Superior temporal gyrus (tissue), 1 donor: ENCODE data around the gene ABHD3.
"Not testable (repeated sequence)": the region's sequence is repeated elsewhere in the genome, so short reads cannot be mapped to it uniquely, and the experiment has no call there.

ENCODE experiments used
- DNase-seq: peaks from one replicate; pipeline ENCODE4 v3.0.0-alpha.2; 2016; ENCODE audit errors: extremely low spot score

ABHD3 gene

GRCh38 chr18:21650311-21650710 lies 54.3 kb downstream of the ABHD3 start:
- DNase-seq: no peak

GRCh38 chr18:21640375-21640774 lies 64.2 kb downstream of the ABHD3 start:
- DNase-seq: not testable (repeated sequence)

- no peak for DNase-seq
Observed at GRCh38 chr18:21638822-21639221, 65.8 kb downstream of the ABHD3 start.

- DNase-seq: no peak
Observed at GRCh38 chr18:21636769-21637168, 67.8 kb downstream of the ABHD3 start.

GRCh38 chr18:21634588-21635199 lies 69.9 kb downstream of the ABHD3 start:
- DNase-seq: no peak

- peak; percentile 33 for DNase-seq
Observed at GRCh38 chr18:21632393-21632792, 72.2 kb downstream of the ABHD3 start.

GRCh38 chr18:21629089-21629832 lies 75.3 kb downstream of the ABHD3 start:
- no peak for DNase-seq

GRCh38 chr18:21621640-21622039 lies 82.9 kb downstream of the ABHD3 start:
- DNase-seq: not testable (repeated sequence)

GRCh38 chr18:21612125-21613039 lies 92.2 kb downstream of the ABHD3 start, which contains the start of gene SNRPD1:
TSS of gene SNRPD1 (plus strand) at chr18:21612314. CDS start at chr18:21612430, 116 bp downstream.
- DNase-seq: peak; percentile 91

- DNase-seq: not testable (repeated sequence)
Observed at GRCh38 chr18:21611401-21612124, 93.0 kb downstream of the ABHD3 start.

- no peak for DNase-seq
Observed at GRCh38 chr18:21605213-21605612, 99.4 kb downstream of the ABHD3 start.

GRCh38 chr18:21604671-21605070 lies 99.9 kb downstream of the ABHD3 start:
- DNase-seq: peak; percentile 23

- no peak for DNase-seq
Observed at GRCh38 chr18:21602299-21602587, 102.3 kb downstream of the ABHD3 start.
